Suprapubic skin (tissue), 4 donors: Measurements from ENCODE around the gene SIK3.

ENCODE experiments used
- EP300 ChIP-seq: sonication (generic); formaldehyde crosslinking; IDR thresholded peaks from one replicate; pipeline ENCODE4 v1.6.1; 2017; ENCODE audit warnings: antibody characterized with exemption
- POLR2A ChIP-seq, 2 donors: fragments of 450-650 bp; IDR thresholded peaks; one replicate each; pipeline ENCODE4 v1.6.1; 2017; ENCODE audit warnings: antibody characterized with exemption in 2 of 2, mild to moderate bottlenecking in 2 of 2, moderate library complexity in 2 of 2
- POLR2AphosphoS5 ChIP-seq, 3 donors: sonication (generic); formaldehyde crosslinking; IDR thresholded peaks; one replicate each; pipeline ENCODE4 v1.6.1; 2017; ENCODE audit warnings: antibody characterized with exemption in 3 of 3
- TF ChIP-seq, protein P1 (sequence below), 2 donors: fragments of 200-600 bp in 1 of 2; fragments of 450-650 bp in 1 of 2; sonication (generic) in 1 of 2; IDR thresholded peaks; one replicate each; pipeline ENCODE4 v1.5.1; 2016 to 2019; ENCODE audit warnings: antibody characterized with exemption in 2 of 2, mild to moderate bottlenecking in 1 of 2, moderate library complexity in 1 of 2

DNA sequence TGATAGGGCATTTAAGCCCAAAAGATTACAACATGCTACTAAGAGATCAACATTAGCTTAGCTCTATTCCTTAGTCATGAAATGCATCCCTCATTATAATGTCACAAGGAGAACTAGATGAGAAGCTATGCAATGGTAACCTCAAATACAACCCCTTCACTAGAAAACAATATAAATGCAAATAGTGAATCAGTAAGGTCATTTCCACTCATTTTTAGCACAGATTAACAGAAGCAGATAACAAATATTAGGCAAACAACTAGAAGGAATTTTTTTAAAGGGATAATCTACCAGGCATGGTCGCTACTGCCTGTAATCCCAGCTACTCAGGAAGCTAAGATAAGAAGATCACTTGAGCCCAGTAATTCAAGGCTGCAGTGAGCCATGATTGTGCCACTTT lies 28.2 kb downstream of the SIK3 start:
- TF ChIP-seq, protein P1, sequence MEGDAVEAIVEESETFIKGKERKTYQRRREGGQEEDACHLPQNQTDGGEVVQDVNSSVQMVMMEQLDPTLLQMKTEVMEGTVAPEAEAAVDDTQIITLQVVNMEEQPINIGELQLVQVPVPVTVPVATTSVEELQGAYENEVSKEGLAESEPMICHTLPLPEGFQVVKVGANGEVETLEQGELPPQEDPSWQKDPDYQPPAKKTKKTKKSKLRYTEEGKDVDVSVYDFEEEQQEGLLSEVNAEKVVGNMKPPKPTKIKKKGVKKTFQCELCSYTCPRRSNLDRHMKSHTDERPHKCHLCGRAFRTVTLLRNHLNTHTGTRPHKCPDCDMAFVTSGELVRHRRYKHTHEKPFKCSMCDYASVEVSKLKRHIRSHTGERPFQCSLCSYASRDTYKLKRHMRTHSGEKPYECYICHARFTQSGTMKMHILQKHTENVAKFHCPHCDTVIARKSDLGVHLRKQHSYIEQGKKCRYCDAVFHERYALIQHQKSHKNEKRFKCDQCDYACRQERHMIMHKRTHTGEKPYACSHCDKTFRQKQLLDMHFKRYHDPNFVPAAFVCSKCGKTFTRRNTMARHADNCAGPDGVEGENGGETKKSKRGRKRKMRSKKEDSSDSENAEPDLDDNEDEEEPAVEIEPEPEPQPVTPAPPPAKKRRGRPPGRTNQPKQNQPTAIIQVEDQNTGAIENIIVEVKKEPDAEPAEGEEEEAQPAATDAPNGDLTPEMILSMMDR (IDR thresholded peaks at IDR 0.05): no peak
- TF ChIP-seq POLR2AphosphoS5 (IDR thresholded peaks at IDR 0.05) (no peak), POLR2A (IDR thresholded peaks at IDR 0.05) (no peak), EP300 (no peak)
